IPS-18c (cell line): ENCODE data around the gene RCSD1.
A peak's percentile ranks its signal among the peaks of the same experiment; 100 is the strongest.

Experiments
- H3K4me3 ChIP-seq: 2 replicates; pipeline ENCODE4 v1.7.0; 2013; ENCODE audit warnings: low read depth, mild to moderate bottlenecking, low read length, moderate library complexity; ENCODE audit not compliant: insufficient read depth
- H3K9me3 ChIP-seq: one replicate; pipeline ENCODE4 v1.6.1; 2013; ENCODE audit warnings: mild to moderate bottlenecking, low read length, moderate library complexity; ENCODE audit not compliant: control insufficient read depth, insufficient read depth

The RCSD1 gene

DNA sequence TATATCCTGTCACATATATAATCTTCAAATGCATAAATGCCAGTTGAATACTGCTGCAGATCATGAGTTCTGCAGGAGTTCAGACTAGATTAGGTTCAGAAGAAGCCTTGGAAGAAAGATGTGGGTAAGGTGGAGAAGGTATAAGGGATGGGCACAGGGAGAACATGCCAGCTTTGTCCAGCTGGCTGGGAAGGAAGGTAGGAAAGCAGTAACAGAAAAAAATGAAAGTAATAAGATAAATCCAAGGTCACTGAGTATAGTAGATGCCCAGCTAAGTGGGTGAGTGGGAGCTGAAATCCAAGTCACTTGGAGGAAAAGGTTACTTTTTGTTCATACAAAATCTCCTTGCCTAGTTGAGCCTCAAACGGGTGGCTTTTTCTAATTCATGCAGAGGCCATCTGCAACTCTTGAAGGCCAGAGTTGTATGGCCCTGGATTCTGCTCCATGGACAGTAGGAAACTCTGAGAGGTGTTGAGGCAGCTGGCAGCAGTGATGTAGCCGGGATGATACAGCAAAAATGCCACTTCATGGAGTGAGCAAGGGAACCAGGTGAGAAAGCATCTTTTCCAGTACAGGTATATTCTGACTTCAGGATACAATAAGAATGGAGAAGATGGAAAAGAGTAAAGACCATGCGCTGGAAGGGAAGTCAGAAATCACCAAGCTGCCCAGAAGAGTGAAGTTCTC lies 3.4 kb downstream of the RCSD1 start:
- Histone ChIP-seq H3K4me3 (no peak overlapping the region), H3K9me3 (no peaks in the 10 kb centered on the region)

DNA sequence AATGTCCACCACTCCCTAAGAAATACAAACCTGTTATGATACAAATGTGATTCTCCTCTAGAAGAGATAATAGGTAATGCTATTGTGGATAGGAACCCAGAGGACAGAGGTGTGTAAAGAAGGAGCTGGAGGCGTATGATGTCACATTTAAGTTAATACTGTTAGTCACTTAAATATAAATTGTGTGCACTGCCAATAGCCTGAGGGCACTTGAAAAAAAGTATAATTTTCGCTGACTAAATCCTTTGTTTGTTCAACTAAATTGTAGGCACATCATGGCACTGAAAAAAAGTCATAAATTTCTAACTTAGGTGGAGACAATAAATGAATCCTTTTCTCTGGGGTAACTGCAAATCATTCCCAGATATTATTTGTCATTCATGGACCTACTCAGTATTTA lies 4.4 kb downstream of the RCSD1 start:
- no peak overlapping the region for H3K4me3 ChIP-seq
- H3K9me3 ChIP-seq: no peaks in the 10 kb centered on the region

DNA sequence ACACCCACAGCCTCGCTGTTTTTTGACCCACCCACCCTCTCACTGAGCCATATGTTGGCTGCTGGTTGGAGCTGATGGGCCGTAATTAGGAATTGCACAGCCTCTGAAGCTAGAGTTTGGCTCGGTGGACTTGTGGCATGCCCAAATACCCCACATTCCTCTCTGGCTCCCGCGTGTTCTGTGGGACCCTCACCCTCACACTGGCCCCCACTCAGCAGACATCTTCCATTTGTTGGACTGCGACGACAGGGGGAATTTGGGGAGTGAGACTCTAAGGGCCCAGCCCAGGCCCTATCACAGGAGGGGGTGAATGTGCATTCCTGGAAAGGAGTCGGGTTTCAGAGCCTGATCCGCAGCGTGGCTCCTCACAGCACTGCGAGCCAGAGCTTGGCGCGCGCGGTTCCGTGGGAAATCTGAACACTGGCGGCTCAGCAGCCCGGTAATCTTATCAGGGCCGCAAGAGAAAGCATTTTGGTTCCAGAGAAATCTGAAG lies 5.2 kb downstream of the RCSD1 start:
- no peaks in the 10 kb centered on the region for H3K9me3 ChIP-seq
- peak overlapping the region; percentile 25; the same call in 1 of the 2 replicates for H3K4me3 ChIP-seq

DNA sequence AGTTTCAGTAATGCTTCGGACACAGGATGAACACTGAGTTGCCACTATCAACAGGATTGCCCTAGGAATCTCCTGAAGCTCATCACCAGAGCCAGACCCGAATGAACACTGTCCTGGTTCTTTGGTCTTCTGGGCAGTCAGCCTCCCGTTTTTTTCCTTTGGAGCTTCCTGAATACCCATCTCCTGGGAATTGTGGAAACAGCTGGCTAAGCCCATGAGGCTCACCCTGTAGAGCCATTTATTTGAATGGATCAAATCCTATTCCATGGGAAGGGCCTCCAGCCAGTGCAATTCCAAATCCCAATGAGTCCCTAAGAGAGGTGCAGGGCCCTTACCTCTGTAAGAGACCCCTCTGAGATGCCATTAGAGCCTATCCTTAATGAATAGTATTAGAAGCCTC lies 5.9 kb downstream of the RCSD1 start:
- Histone ChIP-seq H3K9me3 (no peaks in the 10 kb centered on the region), H3K4me3 (no peak overlapping the region)

DNA sequence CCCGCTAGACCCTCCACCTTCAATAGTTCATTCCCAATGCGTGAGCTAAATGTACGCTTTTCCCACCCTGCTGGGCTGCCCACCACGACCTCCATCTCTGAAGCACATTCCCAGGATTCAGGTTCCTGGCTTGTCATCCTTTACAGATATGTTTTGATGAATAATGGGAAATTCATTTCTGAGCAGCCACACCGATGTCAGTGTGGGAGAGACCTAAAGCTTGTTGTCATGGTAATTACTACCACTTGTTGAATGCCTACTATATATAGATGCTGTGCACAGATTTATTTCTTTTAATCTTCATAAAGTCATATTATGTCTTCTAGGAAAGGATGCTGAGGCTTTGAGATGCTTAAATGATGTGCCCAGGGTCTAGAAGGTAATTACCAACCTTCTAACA lies 8.0 kb downstream of the RCSD1 start:
- Histone ChIP-seq H3K9me3 (no peaks in the 10 kb centered on the region), H3K4me3 (no peak overlapping the region)

DNA sequence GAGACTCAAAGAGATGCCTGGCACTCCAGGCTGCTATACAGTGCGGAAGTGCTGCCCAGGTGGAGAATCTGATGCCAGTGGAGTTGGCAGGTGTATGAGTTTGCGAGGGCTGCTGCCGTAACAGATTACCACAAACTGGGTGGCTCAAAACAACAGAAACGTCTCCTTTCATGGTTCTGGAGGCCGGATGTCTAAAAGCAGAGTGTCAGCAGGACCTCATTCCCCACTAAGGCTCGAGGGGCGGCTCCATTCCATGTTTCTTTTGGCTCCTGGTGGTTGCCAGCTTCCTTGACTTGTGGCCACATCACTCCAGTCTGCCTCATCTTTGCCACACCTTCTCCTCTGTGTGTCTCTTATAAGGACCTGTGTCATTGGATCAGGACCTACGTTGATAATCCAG lies 10.0 kb downstream of the RCSD1 start:
- no peaks in the 10 kb centered on the region for H3K9me3 ChIP-seq
- H3K4me3 ChIP-seq: no peak overlapping the region

DNA sequence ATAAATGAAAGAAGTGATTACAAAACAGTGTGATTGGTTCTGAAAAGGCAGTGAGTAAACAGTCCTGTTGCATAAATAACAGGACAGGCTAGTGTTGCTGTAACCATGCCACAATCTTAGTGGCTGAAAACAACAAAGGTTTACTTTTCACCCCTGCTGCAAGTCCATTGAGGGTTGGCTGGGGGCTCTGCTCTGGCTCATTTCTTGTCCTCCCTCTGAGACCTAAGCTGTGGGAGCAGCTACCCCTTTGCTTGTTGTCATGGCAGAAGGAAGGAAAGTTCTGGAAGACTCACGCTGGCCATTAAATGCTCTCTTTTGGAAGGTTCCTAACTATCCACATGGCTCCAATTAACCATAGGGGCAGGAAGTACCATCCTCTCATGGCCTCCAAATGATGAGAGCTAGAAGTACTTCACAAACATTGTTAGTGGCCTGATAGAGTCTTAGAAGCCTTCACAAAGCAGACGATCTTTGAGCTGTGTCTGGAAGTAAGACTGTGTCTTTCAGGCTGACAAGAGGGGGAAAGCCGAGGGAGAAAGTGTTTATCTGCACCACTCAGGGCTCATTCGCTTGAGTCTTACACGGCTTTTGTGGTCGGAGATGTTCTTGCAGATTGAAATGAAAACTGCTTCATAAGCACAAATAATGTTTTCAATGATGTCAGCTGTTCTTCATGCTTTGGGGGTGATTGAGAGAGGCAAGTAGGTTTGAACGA lies 11.9 kb downstream of the RCSD1 start:
- H3K4me3 ChIP-seq: no peak overlapping the region
- no peaks in the 10 kb centered on the region for H3K9me3 ChIP-seq

DNA sequence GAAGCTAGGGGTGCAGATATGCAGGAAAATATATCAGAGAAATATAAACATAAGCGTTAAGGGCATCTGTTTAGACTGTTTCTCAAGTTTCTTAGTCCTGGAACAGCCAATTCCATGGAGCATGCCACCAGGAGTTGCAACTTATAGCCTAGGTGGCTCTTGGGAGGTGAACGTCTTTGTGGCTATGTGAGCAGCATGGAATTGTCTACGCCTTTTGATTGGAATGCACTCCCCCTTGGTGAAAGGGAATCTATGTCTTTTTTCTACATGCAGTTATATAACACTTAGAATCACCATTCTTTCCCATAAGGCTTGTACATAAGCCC lies 12.4 kb downstream of the RCSD1 start:
- Histone ChIP-seq H3K4me3 (no peak overlapping the region), H3K9me3 (no peaks in the 10 kb centered on the region)

DNA sequence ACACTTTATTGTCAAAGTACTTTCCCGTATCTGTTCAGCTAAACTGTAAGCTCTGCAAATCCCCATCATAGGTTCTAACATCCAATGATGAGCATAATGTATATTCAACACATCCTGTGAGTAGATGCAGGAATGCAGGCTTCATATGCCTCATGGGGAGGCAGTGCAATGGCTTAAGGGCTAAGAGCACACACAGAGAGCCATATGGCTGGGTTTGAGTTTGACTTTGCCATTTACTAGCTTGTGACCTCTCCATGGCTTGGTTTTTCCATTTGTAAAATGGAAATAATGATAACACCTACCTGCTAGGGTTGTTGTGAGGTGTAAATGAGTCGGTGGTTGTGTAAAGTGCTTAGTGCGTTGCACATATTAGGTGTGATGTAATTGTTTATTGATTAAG lies 13.4 kb downstream of the RCSD1 start:
- no peaks in the 10 kb centered on the region for H3K9me3 ChIP-seq
- no peak overlapping the region for H3K4me3 ChIP-seq

DNA sequence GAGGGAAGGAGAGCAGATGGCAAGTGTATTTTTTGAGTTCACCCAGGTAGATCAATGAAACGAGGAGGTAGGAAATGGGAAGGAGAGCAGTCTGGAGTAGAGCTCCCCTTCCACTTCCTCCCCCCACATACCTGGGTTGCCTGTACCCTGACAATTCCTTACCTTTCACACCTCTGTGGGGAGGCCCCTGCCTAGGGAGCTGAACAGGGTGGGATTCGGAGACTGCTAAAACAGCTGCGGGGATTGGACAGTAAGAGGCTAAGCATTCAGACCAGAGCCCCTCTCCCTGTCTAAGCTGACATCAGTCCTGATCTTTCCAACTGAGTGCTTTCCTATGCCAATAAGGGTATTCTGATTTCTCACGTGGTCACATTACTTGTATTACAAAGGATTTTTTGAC lies 14.5 kb downstream of the RCSD1 start:
- Histone ChIP-seq H3K9me3 (no peaks in the 10 kb centered on the region), H3K4me3 (no peak overlapping the region)

DNA sequence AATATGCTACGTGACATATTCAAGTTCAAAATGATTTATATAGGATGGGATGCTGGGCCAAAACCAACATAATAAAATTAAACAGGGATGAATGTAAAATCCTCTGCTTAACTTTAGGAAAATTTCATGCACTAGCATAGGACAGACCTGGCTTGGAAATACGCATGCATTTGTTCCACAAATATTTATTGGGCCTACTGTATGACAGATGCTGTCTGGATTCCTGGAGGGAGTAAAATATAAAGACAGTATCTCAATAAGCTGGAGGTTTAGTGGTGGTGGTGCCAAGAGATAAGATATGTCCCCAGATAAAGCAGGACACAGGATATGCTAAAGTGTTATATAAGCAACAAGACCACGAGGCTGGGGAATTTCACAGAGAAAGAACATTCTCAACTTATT lies 15.1 kb downstream of the RCSD1 start:
- Histone ChIP-seq H3K9me3 (no peaks in the 10 kb centered on the region), H3K4me3 (no peak overlapping the region)

DNA sequence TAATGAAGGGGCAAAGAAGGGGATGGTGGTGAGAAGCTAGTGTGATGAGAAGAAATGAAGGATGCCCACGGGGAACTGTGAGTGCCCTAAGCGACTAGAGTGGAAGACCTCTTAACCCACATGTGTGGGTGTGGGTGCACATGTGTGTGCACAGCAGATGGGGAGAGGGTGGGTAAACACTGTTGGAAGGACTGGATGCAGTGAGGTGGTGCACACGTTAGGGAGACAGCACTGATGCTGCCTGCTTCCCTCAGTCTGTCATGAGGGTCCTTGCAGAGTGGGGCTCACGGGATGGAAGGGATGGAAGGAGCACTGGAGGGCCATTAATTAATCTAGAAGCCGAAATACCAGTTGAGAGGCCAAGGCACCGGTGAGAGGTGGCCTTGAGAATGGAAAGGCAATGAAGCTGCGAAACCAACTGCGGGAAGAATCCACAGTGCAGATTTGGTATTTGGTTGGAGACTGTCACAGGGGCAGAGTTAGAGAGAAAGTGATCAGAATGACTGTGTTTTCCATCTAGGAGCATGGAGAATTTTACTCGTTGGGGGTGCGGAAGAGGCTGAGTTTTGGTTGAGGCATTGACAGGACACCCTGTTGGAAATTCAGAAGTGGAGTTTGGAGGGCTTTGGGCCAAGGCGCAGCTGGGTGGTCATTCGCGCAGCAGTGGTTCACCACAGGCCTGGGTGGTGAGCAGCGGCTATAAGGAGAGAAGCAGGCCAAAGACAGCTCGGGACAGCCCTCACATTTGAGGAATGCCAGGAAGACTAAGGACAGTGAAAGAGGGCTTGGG lies 15.8 kb downstream of the RCSD1 start:
- Histone ChIP-seq H3K4me3 (no peak overlapping the region), H3K9me3 (no peaks in the 10 kb centered on the region)

DNA sequence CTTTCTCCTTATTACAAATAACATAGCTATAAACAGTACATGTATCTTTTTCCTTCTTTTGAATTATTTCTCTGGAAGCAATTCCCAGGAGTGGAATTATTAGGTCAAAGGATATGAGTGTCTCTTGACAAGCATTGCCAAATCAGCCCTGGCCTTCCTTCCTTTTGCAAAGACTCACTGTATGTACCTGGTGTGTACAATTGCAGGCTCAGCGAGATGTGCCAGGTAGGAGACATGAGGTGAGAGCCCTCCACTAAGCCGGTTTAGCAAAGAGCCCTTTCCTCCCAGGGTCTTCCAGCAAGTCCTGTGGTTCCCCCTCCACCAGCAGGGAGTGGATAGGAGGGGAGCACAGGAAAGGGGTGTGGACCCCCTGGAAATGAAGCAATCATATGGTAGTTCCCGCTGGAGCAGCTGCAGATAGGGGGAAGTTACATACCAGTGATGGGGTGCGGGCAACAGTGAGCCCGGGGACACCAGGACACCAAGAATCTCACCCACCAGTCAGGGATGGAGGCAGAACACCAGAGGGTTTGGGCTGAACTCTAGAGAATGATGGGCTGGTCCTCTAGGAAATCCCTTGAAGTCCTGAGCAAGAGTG lies 18.3 kb downstream of the RCSD1 start:
- Histone ChIP-seq H3K9me3 (no peaks in the 10 kb centered on the region), H3K4me3 (no peak overlapping the region)

DNA sequence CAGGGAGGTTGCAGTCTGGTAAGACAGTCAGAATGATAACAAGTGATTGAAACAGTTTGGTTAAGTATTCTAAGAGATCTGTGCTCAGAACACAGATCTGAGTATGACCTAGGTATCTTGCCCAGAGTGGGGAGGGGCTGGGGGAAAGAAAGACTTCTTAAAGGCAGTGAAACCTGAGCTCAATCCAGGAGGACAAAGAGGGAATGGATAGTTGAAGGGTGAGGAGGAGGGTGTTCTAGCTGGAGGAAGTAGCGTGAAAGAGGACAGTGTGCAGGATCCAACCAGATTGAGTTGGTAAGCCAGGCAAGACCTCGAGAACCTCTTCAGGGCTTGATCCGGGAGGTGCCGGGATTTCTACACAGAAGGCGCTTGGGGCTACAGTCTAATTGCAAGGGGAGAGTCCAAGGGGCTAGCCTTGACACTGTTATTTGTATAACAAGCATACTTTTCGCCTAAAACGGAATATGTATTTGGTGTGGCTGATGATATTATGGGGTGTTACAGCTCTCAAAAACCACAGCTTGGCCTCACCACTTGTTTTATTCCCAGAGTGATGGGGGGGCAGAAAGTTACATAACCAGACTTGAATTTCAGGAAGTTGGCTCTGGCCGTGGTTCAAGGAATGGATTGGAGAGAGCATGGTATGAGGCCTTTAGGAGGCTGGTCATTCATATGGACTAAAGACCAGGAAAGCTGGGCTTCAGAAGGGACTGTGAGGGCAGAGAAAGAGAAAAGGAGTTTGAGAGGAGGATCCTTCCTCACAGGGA lies 19.1 kb downstream of the RCSD1 start:
- Histone ChIP-seq H3K9me3 (no peaks in the 10 kb centered on the region), H3K4me3 (no peak overlapping the region)

DNA sequence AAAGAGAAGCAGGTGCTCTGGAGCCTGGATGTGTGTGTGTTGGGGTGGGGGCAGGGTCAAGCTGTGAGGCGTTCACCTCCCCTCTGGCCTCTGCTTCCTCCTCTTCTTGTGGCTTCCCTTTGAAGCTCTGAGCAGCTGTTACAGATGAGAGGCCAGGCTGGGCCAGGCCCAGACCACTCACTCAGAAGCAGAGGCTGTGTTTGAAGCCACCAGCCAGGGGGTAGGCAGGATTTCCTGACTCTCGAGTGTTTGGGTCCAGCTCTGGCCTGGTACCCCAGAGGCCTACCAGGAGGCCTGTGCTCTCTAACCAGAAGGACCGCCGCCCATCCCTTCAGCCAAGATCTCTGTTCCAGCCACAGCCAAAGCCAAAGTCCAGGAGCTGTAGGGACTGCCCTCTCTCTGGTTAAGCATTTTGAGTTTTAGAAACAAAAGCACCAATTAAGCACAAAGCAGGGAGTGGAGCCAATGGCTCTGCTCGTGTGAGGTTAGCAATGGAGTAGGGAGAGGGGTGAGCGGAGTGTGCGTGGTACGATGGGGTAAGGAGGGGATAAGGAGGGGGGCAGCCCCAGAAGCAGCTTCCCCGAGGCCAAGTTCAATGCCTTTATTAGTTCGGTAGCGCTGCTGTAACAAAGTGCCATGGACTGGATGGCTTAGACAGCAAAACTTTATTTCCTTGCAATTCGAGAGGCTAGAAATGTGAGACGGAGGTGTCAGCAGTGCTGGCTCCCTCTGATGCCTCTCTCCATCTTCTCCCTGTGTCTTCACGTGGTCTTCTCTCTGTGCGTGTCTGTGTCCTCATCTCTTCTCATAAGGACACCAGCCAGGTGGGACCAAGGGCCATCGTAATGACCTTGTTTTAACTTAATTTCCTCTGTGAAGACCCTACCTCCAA lies 20.5 kb downstream of the RCSD1 start:
- H3K4me3 ChIP-seq: no peak overlapping the region
- H3K9me3 ChIP-seq: no peaks in the 10 kb centered on the region

DNA sequence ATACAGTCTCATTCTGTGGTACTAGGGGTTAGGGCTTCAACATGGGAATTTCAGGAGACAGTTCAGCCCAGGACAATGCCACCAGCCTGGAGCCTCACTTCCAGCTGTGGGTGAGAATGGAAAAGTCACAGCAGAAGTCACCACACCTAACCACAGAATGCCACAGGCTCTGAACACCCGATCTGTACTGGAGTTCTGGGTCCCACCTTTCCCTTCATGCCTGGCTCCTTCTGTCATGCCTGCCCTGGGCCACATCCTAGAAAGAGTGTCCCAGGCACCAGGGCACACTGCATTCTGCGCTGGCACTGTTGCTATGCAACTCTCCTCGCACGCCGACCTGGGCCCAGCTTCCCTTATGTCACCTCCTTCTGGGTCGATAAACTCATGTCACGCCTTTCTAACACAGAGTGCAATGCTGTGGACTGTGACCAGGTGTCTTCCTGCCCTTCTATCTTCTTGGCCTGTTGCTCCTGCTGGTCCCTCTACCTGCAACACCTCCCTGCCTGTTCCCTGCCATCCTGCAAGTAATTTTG lies 21.2 kb downstream of the RCSD1 start:
- Histone ChIP-seq H3K4me3 (no peak overlapping the region), H3K9me3 (no peaks in the 10 kb centered on the region)
